GM23248 (cell line): Measurements from ENCODE around the gene KRT15.

Experiments
- EZH2 ChIP-seq: fragments of 200-600 bp; sonication (generic); IDR thresholded peaks from 2 replicates; pipeline ENCODE4 v1.6.1; 2018; ENCODE audit warnings: antibody characterized with exemption, mild to moderate bottlenecking; ENCODE audit not compliant: insufficient read depth, poor library complexity, severe bottlenecking
- EZH2phosphoT487 ChIP-seq: fragments of 200-600 bp; sonication (generic); IDR thresholded peaks from 2 replicates; pipeline ENCODE4 v1.6.1; 2018; ENCODE audit warnings: antibody characterized with exemption, moderate library complexity, mild to moderate bottlenecking, low read depth; ENCODE audit not compliant: insufficient read depth

- TF ChIP-seq EZH2 (no peak), EZH2phosphoT487 (no peak)
Observed at GRCh38 chr17:41529491-41529915, 10.8 kb upstream of the KRT15 start.
